Measurements from ENCODE around the gene RHOT2. TPM values are rescaled to one million over a fixed set of nuclear protein-coding genes. Genes with fewer than 3 reads are reported as not detected.

RHOT2 gene
- total and polyA plus RNA-seq, 2 donors (not counting 3 experiments of a cell fraction or from before 2014, with no cell fraction given), result 106 to 139 TPM

GRCh38 chr16:661184-661821 is 6.6 kb upstream of the RHOT2 start:
- POLR2A ChIA-PET, result interaction anchor here (0.7 kb wide), 1 partner anchor 13 kb away, joined by 3 read pairs; no protein-coding TSS in a partner anchor
- H3K9ac ChIP-seq (replicated peaks; ENCODE audit: extremely low read depth, insufficient read depth, low read length), result no peak overlapping the region
- CTCF ChIA-PET, result interaction anchor here (0.7 to 1.9 kb wide), 10 partner anchors 10 to 135 kb away, joined by 3 to 16 read pairs (median 3); partner anchors contain the start of genes METTL26 and WDR90

GRCh38 chr16:662095-662494 is 5.8 kb upstream of the RHOT2 start:
- Histone ChIP-seq H3K9me3 (replicated peaks; ENCODE audit: control insufficient read depth, insufficient read depth, low read length) (no peaks in the 10 kb centered on the region), H3K9me1 (replicated peaks; ENCODE audit: control insufficient read depth, extremely low read depth, insufficient read depth, low read length) (no peaks in the 10 kb centered on the region), H3K79me2 (ENCODE audit: control insufficient read depth, insufficient read depth, low read length) (no peaks in the 10 kb centered on the region), H3K4me2 (ENCODE audit: insufficient read depth, low read length) (no peak overlapping the region), H3K27me3 (ENCODE audit: control insufficient read depth in 2 of 2, insufficient read depth in 2 of 2, low read length in 2 of 2) (no peaks in the 10 kb centered on the region), H2AFZ (ENCODE audit: low read depth, low read length) (no peak overlapping the region), H3K36me3 (ENCODE audit: control insufficient read depth in 2 of 2, extremely low read depth in 1 of 2, insufficient read depth in 2 of 2, low read length in 2 of 2) (peaks cover 0 to 3% of the 10 kb centered on the region in 2 experiments), H3K9ac (replicated peaks; ENCODE audit: extremely low read depth, insufficient read depth, low read length) (no peak overlapping the region), H3K4me3 (replicated peaks in 1 of 3; ENCODE audit: insufficient read depth in 1 of 3, low read depth in 1 of 3, low read length in 3 of 3) (no peak overlapping the region), H3K4me1 (ENCODE audit: control insufficient read depth, extremely low read depth, insufficient read depth, low read length) (no peaks in the 10 kb centered on the region), H4K20me1 (replicated peaks; ENCODE audit: control insufficient read depth, extremely low read depth, insufficient read depth, low read length) (no peaks in the 10 kb centered on the region), H3K27ac (ENCODE audit: insufficient read depth, low read depth, low read length) (no peak overlapping the region)
- dilution Hi-C loops (cut with MboI; ENCODE audit: extremely low pct_ligation_motif_present, low sequenced_read_pairs) (no loop called here), intact Hi-C loops (cut with micrococcal nuclease) (no loop called here)
- ChIA-PET POLR2A (no interaction called here), CTCF (interaction anchor here (0.7 to 1.4 kb wide), 2 partner anchors 24 to 26 kb away, joined by 3 read pairs; partner anchors contain the start of gene METTL26)
- no TSS peak for BruUV-seq (replicated peaks)
- TF ChIP-seq POLR2AphosphoS5 (IDR thresholded peaks at IDR 0.05; ENCODE audit: insufficient read depth, low read depth, low read length) (no peak), EZH2 (IDR thresholded peaks at IDR 0.05; ENCODE audit: borderline replicate concordance, low read depth, low read length, severe bottlenecking) (no peak), POLR2A (IDR thresholded peaks at IDR 0.05; ENCODE audit: low read depth, low read length) (no peak), GATA2 (IDR thresholded peaks at IDR 0.05; ENCODE audit: insufficient read depth, insufficient read length, low read depth, low read length) (no peak), JUN (IDR thresholded peaks at IDR 0.05; ENCODE audit: borderline replicate concordance, insufficient read depth, insufficient read length, low read depth) (no peak), FOS (IDR thresholded peaks at IDR 0.05; ENCODE audit: borderline replicate concordance, insufficient read depth, low read length) (no peak), MYC (IDR thresholded peaks at IDR 0.05; ENCODE audit: low read depth, low read length) (no peak), CTCF (IDR thresholded peaks at IDR 0.05; ENCODE audit: extremely low read depth in 1 of 2, insufficient read depth in 1 of 2, low read depth in 1 of 2, low read length in 2 of 2) (no peak), MAX (IDR thresholded peaks at IDR 0.05; ENCODE audit: insufficient read depth, insufficient read length) (no peak)
- no peak for DNase-seq (ENCODE audit: low read depth, low spot score)
- FAIRE-seq, result no peak

More at GRCh38 chr16:661184-661821, 6.6 kb upstream of the RHOT2 start:
- Histone ChIP-seq H3K4me1 (ENCODE audit: control insufficient read depth, extremely low read depth, insufficient read depth, low read length) (no peaks in the 10 kb centered on the region), H3K9me3 (replicated peaks; ENCODE audit: control insufficient read depth, insufficient read depth, low read length) (no peaks in the 10 kb centered on the region), H3K9me1 (replicated peaks; ENCODE audit: control insufficient read depth, extremely low read depth, insufficient read depth, low read length) (no peaks in the 10 kb centered on the region), H3K79me2 (ENCODE audit: control insufficient read depth, insufficient read depth, low read length) (no peaks in the 10 kb centered on the region), H3K36me3 (ENCODE audit: control insufficient read depth in 2 of 2, extremely low read depth in 1 of 2, insufficient read depth in 2 of 2, low read length in 2 of 2) (peaks cover 0 to 3% of the 10 kb centered on the region in 2 experiments), H2AFZ (ENCODE audit: low read depth, low read length) (no peak overlapping the region), H3K4me3 (replicated peaks in 1 of 3; ENCODE audit: insufficient read depth in 1 of 3, low read depth in 1 of 3, low read length in 3 of 3) (no peak overlapping the region), H3K27ac (ENCODE audit: insufficient read depth, low read depth, low read length) (no peak overlapping the region), H3K27me3 (ENCODE audit: control insufficient read depth in 2 of 2, insufficient read depth in 2 of 2, low read length in 2 of 2) (no peaks in the 10 kb centered on the region), H4K20me1 (replicated peaks; ENCODE audit: control insufficient read depth, extremely low read depth, insufficient read depth, low read length) (no peaks in the 10 kb centered on the region), H3K4me2 (ENCODE audit: insufficient read depth, low read length) (no peak overlapping the region)
- FAIRE-seq (no peak), DNase-seq (ENCODE audit: low read depth, low spot score) (no peak)
- intact Hi-C loops (cut with micrococcal nuclease) (no loop called here), dilution Hi-C loops (cut with MboI; ENCODE audit: extremely low pct_ligation_motif_present, low sequenced_read_pairs) (no loop called here)
- BruUV-seq (replicated peaks), result no TSS peak
- TF ChIP-seq POLR2A (IDR thresholded peaks at IDR 0.05; ENCODE audit: low read depth, low read length), result no peak
- TF ChIP-seq POLR2AphosphoS5 (IDR thresholded peaks at IDR 0.05; ENCODE audit: insufficient read depth, low read depth, low read length), result no peak

Measured in endothelial cell of umbilical vein (primary cell).